GM12878 (cell line): ENCODE measurements around the gene RCL1. TPM values are rescaled to one million over a fixed set of nuclear protein-coding genes. Genes with fewer than 3 reads are reported as not detected.
A peak's percentile ranks its signal among the peaks of the same experiment; 100 is the strongest.
"Not testable (repeated sequence)": the region's sequence is repeated elsewhere in the genome, so short reads cannot be mapped to it uniquely, and the experiment has no call there.

Source experiments
- ATAC-seq: fragments of 200-7000 bp; cut with Tn5 transposase; 3 replicates; pipeline ENCODE4 v1.9.1; 2020; ENCODE audit warnings: mild to moderate bottlenecking, moderate library complexity
- BruUV-seq: library from RNA; stranded (reverse); fragments of 400-500 nt; replicated peaks from 2 replicates; lab custom pipeline; 2021; lab: Mats Ljungman, UMichigan
- CTCF ChIA-PET: fragments of 300-600 bp; sonication (Branson Sonifier 250); formaldehyde crosslinking; extraction: SDS; loops from one replicate; lab custom pipeline; 2021; ENCODE audit warnings: inconsistent platforms; lab: Yijun Ruan, JAX
- POLR2A ChIA-PET: fragments of 350-600 bp; formaldehyde crosslinking; extraction: SDS; loops from one replicate; lab custom pipeline; 2021; ENCODE audit warnings: inconsistent platforms; lab: Charles Lee
- RAD21 ChIA-PET: fragments of 300-600 bp; sonication (Branson Sonifier 250); formaldehyde crosslinking; loops from one replicate; lab custom pipeline; 2023; ENCODE audit warnings: antibody characterized with exemption; ENCODE audit not compliant: unreplicated experiment; lab: Charles Lee
- SMC1A ChIA-PET: fragments of 300-600 bp; sonication (Branson Sonifier 250); formaldehyde crosslinking; loops from one replicate; lab custom pipeline; 2023; ENCODE audit not compliant: unreplicated experiment, uncharacterized antibody; lab: Charles Lee
- DNase-seq: peaks from one replicate; pipeline ENCODE4 v3.0.0-alpha.2; 2011; ENCODE audit warnings: low read depth, low spot score
- FAIRE-seq: peaks from 3 replicates; lab custom pipeline; 2011; peaks lifted over from hg19 to GRCh38; lab: Jason Lieb, UNC
- H2AFZ ChIP-seq: 2 replicates; pipeline ENCODE4 v1.6.0; 2011; ENCODE audit warnings: low read depth, low read length, control low read depth; ENCODE audit not compliant: control insufficient read depth
- H3K27ac ChIP-seq: 2 replicates; pipeline ENCODE4 v1.5.1; 2011; ENCODE audit warnings: control low read depth; ENCODE audit not compliant: control insufficient read depth, insufficient read depth
- H3K27me3 ChIP-seq, 2 experiments: replicated peaks in 1 of 2; 2 replicates each; pipeline versions ENCODE4 v1.6.0 to v1.6.1; 2011; ENCODE audit warnings: low read length in 1 of 2; ENCODE audit not compliant: control insufficient read depth in 2 of 2, insufficient read depth in 2 of 2
- H3K36me3 ChIP-seq, 2 experiments: 2 replicates each; pipeline ENCODE4 v1.5.1; 2011; ENCODE audit warnings: low read length in 1 of 2; ENCODE audit not compliant: control insufficient read depth in 2 of 2, insufficient read depth in 2 of 2
- H3K4me1 ChIP-seq: 2 replicates; pipeline ENCODE4 v1.6.1; 2011; ENCODE audit warnings: mild to moderate bottlenecking, low read length, moderate library complexity, mixed read lengths; ENCODE audit not compliant: control insufficient read depth, insufficient read depth
- H3K4me2 ChIP-seq: 2 replicates; pipeline ENCODE4 v1.6.0; 2011; ENCODE audit warnings: control low read depth; ENCODE audit not compliant: control insufficient read depth, insufficient read depth
- H3K4me3 ChIP-seq: fragments of 200-600 bp; sonication (generic); 2 replicates; pipeline ENCODE4 v1.5.1; 2016
- H3K79me2 ChIP-seq: 2 replicates; pipeline ENCODE4 v1.6.0; 2011; ENCODE audit warnings: low read length; ENCODE audit not compliant: control insufficient read depth, insufficient read depth
- H3K9ac ChIP-seq: 2 replicates; pipeline ENCODE4 v1.8.0; 2011; ENCODE audit warnings: low read length, control low read depth, mixed read lengths; ENCODE audit not compliant: control insufficient read depth, insufficient read depth
- H3K9me3 ChIP-seq: replicated peaks from 3 replicates; pipeline ENCODE4 v1.5.1; 2011; ENCODE audit warnings: mild to moderate bottlenecking, low read length; ENCODE audit not compliant: control insufficient read depth, insufficient read depth
- H4K20me1 ChIP-seq: 2 replicates; pipeline ENCODE4 v1.6.0; 2011; ENCODE audit not compliant: control insufficient read depth, insufficient read depth
- BRCA1 ChIP-seq: IDR thresholded peaks from 2 replicates; pipeline ENCODE4 v1.6.1; 2011; ENCODE audit warnings: low read depth, low read length, improper control_type of control experiment
- CBX3 ChIP-seq: fragments of 200-600 bp; sonication (generic); IDR thresholded peaks from 2 replicates; pipeline ENCODE4 v1.6.1; 2016; ENCODE audit warnings: low read depth, borderline replicate concordance
- ETV6 ChIP-seq, 2 experiments: fragments of 450-650 bp in 1 of 2; IDR thresholded peaks in 1 of 2; conservative IDR thresholded peaks in 1 of 2; 2 replicates each; pipeline ENCODE4 v1.6.1; 2014; ENCODE audit warnings: antibody characterized with exemption in 1 of 2, borderline replicate concordance in 1 of 2, low read depth in 1 of 2, mild to moderate bottlenecking in 1 of 2, moderate library complexity in 1 of 2
- HSF1 ChIP-seq: fragments of 150-350 bp; IDR thresholded peaks from 2 replicates; pipeline ENCODE4 v1.6.1; 2014; ENCODE audit warnings: mild to moderate bottlenecking, low read depth, low read length
- IRF4 ChIP-seq: IDR thresholded peaks from 2 replicates; pipeline ENCODE4 v1.6.1; 2011; ENCODE audit warnings: low read depth, low read length
- JUNB ChIP-seq: IDR thresholded peaks from 2 replicates; pipeline ENCODE4 v1.6.1; 2016; ENCODE audit warnings: antibody characterized with exemption, mild to moderate bottlenecking
- MEF2A ChIP-seq: IDR thresholded peaks from 2 replicates; pipeline ENCODE4 v1.6.1; 2011; ENCODE audit warnings: low read depth, mild to moderate bottlenecking, low read length, moderate library complexity; ENCODE audit not compliant: insufficient read depth
- NKRF ChIP-seq: fragments of 450-650 bp; conservative IDR thresholded peaks from 2 replicates; pipeline ENCODE4 v1.6.1; 2017; ENCODE audit warnings: mild to moderate bottlenecking, moderate library complexity
- RUNX3 ChIP-seq: IDR thresholded peaks from 2 replicates; pipeline ENCODE4 v1.6.1; 2012; ENCODE audit warnings: low read length, inconsistent platforms
- TCF3 ChIP-seq: IDR thresholded peaks from 2 replicates; pipeline ENCODE4 v1.6.1; 2012; ENCODE audit warnings: low read depth, mild to moderate bottlenecking, low read length, borderline replicate concordance; ENCODE audit not compliant: insufficient read depth
- WGBS: methylation state at CpG from one replicate; pipeline ENCODE4 v1.1.6; 2016; ENCODE audit warnings: low lambda C conversion rate; ENCODE audit not compliant: insufficient replicate concordance, insufficient coverage; ENCODE audit errors: missing lambda C conversion rate; 5-methylcytosine and 5-hydroxymethylcytosine counted together
- in situ Hi-C: fragments of 300-500 bp; cut with MboI; formaldehyde crosslinking; loops from 9 replicates; pipeline ENCODE4 v1.14.3; 2018; ENCODE audit warnings: mixed read lengths
- intact Hi-C: fragments of 100-400 bp; cut with micrococcal nuclease; formaldehyde crosslinking; loops from one replicate; pipeline ENCODE4 v1.14.2; 2022; ENCODE audit not compliant: unreplicated experiment
- polyA plus RNA-seq, 11 experiments: library from polyadenylated mRNA; depleted of rRNA in 4 of 11; unstranded in 6 of 11; stranded (reverse) in 5 of 11; fragments of >200 nt; fragmentation: Nextera tagmentation in 4 of 11; fragmentation: Illumina TruSeq in 1 of 11; extraction: Ambion mirVana in 4 of 11; extraction: Trizol in 1 of 11; gene quantifications; 1 replicate in 1 of 11; 2 replicates in 10 of 11; pipeline versions ENCODE4 v1.2.1 to v1.2.3, GENCODE V29; 2011 to 2016; ENCODE audit warnings: inconsistent platforms in 2 of 11, missing spikeins in 2 of 11, low read depth in 1 of 11
- total RNA-seq, 4 experiments: library from RNA; depleted of rRNA in 3 of 4; stranded (reverse); fragments of >200 nt in 3 of 4; fragmentation: Illumina TruSeq in 1 of 4; extraction: Trizol in 1 of 4; gene quantifications; 2 replicates each; pipeline versions ENCODE4 v1.2.1 to v1.2.3, GENCODE V29; 2013 to 2021

RCL1 gene
- total and polyA plus RNA-seq, 10 of the 15 experiments (the other 5 are each of a cell fraction or from before 2014, with no cell fraction given), result 21.1 to 46.8 (median 30.5) TPM

- SMC1A ChIA-PET, result interaction anchor here (0.9 to 2.5 kb wide), 5 partner anchors 13 to 316 kb away, joined by 3 to 7 read pairs (median 3); no protein-coding TSS in a partner anchor
- peak overlapping the region; percentile 15; the same call in 1 of the 2 replicates for H2AFZ ChIP-seq
- in situ Hi-C loops, H3K27ac ChIP-seq, H3K4me1 ChIP-seq, DNase-seq, BruUV-seq, H3K36me3 ChIP-seq, FAIRE-seq, POLR2A ChIA-PET: not testable (repeated sequence)
- RAD21 ChIA-PET, result interaction anchor here (0.9 to 1.4 kb wide), 3 partner anchors 229 to 234 kb away, joined by 3 to 7 read pairs (median 3); no protein-coding TSS in a partner anchor
- peak overlapping the region; percentile 58; the same call in 1 of the 2 replicates for H3K4me2 ChIP-seq
- intact Hi-C loops, result loop anchor here (5.0 to 10.0 kb wide), 2 partner anchors 320 to 372 kb away; no protein-coding TSS in a partner anchor
- TF ChIP-seq ETV6 (conservative IDR thresholded peaks at IDR 0.05 in 1 of 2, IDR thresholded peaks at IDR 0.05 in 1 of 2; ENCODE audit: borderline replicate concordance in 1 of 2, low read depth in 1 of 2), result peak in 1 of 2 experiments; percentile 28; a peak in 1 of 4 replicates
- TF ChIP-seq, all 136 proteins: peak for 1; not testable (repeated sequence) for 135
- H3K79me2 ChIP-seq, H3K9me3 ChIP-seq, H3K9ac ChIP-seq, H4K20me1 ChIP-seq, H3K27me3 ChIP-seq, H3K4me3 ChIP-seq, ATAC-seq: not testable (repeated sequence)
- CTCF ChIA-PET, result interaction anchor here (0.7 to 8.7 kb wide), 8 partner anchors 6 to 835 kb away, joined by 3 to 53 read pairs (median 4); no protein-coding TSS in a partner anchor
These were observed 38.2 kb upstream of the RCL1 start for GRCh38 chr9:4754530-4754929.

GRCh38 chr9:4755026-4755609 lies 37.6 kb upstream of the RCL1 start:
- no peak overlapping the region for H3K9ac ChIP-seq
- ChIA-PET CTCF (interaction anchor here (0.7 to 8.7 kb wide), 9 partner anchors 6 to 835 kb away, joined by 3 to 53 read pairs (median 4); no protein-coding TSS in a partner anchor), RAD21 (interaction anchor here (0.6 to 1.4 kb wide), 6 partner anchors 112 to 845 kb away, joined by 3 to 7 read pairs (median 3); no protein-coding TSS in a partner anchor), SMC1A (interaction anchor here (0.9 to 2.5 kb wide), 6 partner anchors 12 to 841 kb away, joined by 3 to 7 read pairs (median 3); no protein-coding TSS in a partner anchor), POLR2A (no interaction called here)
- no peak overlapping the region for H3K27ac ChIP-seq
- no TSS peak for BruUV-seq
- peak; percentile 51 for ATAC-seq
- DNase-seq, result no peak
- intact Hi-C loops (loop anchor here (5.0 to 10.0 kb wide), 2 partner anchors 320 to 507 kb away; no protein-coding TSS in a partner anchor), in situ Hi-C loops (loop anchor here (5.0 kb wide), 2 partner anchors 232 to 687 kb away; partner anchors contain the start of gene JAK2)
- H2AFZ ChIP-seq, result peak overlapping the region; percentile 57
- 20% methylated on average over 5 of the region's 5 CpGs for WGBS
- H3K36me3 ChIP-seq, result no peaks in the 10 kb centered on the region
- H3K27me3 ChIP-seq, result no peaks in the 10 kb centered on the region
- H3K9me3 ChIP-seq, result no peaks in the 10 kb centered on the region
- no peak overlapping the region for H3K4me3 ChIP-seq
- FAIRE-seq, result no peak
- H4K20me1 ChIP-seq, result no peaks in the 10 kb centered on the region
- no peaks in the 10 kb centered on the region for H3K79me2 ChIP-seq
- peaks cover 8% of the 10 kb centered on the region for H3K4me1 ChIP-seq
- peak overlapping the region; percentile 58 for H3K4me2 ChIP-seq
- peak; percentile 79 for TF ChIP-seq MEF2A
- TF ChIP-seq IRF4, result peak; percentile 42; the same call in 1 of the 2 replicates
- peak in 1 of 2 experiments; percentile 71; a peak in 2 of 4 replicates for TF ChIP-seq ETV6 (conservative IDR thresholded peaks at IDR 0.05 in 1 of 2, IDR thresholded peaks at IDR 0.05 in 1 of 2; ENCODE audit: borderline replicate concordance in 1 of 2, low read depth in 1 of 2)
- no peak for TF ChIP-seq CBX3
- peak; percentile 42; the same call in 1 of the 2 replicates for TF ChIP-seq JUNB
- TF ChIP-seq BRCA1, result no peak
- TF ChIP-seq TCF3, result no peak
- TF ChIP-seq RUNX3, result 0 out of 2 replicates have a peak, but pooled peaks have one; percentile 4
- TF ChIP-seq NKRF, result no peak
- no peak for TF ChIP-seq HSF1
